GM19025 (cell line): ENCODE results near the gene CFAP46.

Source experiments
- ATAC-seq: cut with Tn5 transposase; IDR thresholded peaks from one replicate; pipeline ENCODE4 v1.9.1; 2021; ENCODE audit warnings: mild to moderate bottlenecking, low read depth, moderate library complexity; ENCODE audit not compliant: unreplicated experiment

Gene CFAP46

DNA sequence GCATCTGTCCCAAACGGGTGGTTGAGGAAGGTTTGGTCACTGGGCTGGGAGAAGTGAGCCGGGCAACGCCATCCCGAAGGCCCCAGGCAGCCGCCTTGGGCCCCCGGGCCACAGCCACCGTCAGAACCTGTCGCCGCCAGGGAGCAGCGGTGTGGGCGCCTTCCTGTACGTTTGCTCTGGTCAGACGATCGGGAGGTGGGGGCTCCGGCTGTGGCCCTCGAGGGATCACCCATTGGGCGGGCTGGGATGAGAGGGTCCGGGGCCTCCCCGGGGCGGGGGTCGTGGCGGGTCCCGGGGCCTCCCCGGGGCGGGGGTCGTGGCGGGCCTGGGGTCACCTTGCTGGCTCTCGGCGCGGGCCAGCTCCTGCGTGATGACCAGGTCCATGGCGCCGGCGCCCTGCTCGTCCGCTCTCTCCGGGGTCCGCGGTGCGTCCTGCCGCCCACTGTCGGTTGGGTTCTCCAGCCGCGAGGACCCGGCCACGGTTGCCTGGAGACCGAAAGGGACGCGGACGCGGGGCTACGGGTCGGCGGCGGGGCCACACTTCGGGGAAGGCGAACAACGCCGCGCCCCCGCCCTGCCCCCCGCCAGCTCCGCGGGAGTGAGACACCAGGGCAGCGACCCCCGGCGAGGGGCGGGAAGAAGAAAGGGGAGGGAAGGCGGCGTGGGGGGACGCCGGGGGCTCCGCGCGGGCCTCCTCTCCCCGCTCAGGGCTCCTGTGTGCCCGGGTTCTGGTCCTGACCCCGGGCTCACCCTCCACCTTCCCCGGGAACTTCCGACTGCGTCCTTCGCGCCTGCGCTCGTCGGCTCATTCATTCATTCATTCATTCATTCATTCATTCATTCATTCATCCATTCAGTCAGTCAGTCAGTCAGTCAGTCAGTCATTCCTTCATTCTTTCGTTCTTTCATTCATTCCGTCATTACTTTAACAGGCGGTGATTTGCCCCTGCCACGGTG is at the start of gene CFAP46:
TSS of gene CFAP46 (minus strand) at position 470 of the 957 bp plus-strand sequence. CDS start at position 384, 86 bp downstream.
- ATAC-seq: no peak

DNA sequence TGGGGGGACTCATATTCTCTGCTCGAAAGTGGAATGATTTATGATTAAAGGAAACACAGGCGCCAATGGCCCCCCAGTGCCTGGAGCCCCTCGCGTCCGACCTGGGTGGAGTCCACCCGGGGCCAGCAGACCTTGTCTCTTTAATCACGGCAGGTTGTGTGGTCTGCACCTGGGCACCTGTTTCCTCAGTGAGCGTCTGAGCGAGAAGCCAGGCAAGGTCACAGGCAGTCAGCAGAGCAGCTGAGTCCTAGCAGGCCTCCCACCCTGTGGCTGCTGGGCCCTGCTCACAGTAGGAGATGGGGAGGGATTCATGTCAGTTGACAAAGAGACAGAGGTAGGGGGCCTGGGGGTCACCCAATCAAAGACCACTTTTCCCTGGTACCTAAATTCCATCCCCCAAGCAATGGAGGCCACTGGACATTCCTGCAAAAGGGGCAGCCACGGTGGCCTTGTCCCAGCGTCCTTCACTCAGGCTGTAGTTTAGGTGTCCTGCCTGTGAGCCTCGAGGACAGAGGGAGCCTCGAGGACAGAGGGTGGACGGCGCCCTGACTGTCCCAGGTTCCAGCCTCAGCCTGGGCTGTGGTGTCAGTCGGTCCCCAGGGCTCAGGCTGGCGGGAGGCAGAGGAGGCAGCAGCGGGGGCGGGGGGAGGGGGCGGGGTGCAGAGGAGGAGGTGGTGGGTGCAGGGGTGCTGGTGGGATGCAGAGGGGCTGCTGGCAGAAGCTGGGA is 49.5 kb upstream of the CFAP46 start:
- no peak for ATAC-seq

DNA sequence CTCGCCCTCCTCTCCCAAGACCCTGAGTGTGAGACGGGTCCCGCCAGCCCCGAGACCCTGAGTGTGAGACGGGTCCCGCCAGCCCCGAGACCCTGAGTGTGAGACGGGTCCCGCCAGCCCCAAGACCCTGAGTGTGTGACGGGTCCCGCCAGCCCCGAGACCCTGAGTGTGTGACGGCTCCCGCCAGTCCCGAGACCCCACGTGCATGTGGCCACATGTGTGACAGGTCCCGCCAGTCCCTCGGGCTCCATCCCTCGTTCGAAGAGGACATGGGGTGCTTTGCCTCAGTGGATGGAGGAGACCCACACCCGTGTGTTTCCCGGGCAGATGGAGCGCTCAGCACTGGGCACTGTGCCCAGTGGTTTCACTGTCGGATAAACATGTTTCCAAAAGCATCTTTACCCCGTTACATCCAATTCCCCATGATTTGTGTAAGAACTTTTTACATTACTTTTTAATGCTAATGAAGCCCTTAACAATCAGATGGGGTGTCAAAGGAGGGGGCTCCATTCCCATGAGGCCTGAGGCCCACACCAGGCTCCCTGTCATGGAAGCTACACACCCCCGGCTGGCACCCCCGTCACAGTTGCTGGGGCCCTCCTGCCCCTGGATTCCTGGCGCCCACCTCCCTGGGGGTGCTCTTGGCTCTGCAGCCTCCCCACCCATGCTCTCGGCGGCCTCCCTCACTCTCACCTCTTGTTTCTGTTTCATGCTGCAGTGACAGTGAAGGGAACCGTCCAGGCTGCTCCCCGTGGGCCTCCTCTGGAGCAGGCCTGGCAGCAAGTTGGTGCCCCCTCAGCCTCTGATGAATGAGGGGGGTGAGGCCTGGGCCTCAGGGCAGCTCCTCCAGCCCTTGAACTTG is 48.5 kb upstream of the CFAP46 start:
- no peak for ATAC-seq

DNA sequence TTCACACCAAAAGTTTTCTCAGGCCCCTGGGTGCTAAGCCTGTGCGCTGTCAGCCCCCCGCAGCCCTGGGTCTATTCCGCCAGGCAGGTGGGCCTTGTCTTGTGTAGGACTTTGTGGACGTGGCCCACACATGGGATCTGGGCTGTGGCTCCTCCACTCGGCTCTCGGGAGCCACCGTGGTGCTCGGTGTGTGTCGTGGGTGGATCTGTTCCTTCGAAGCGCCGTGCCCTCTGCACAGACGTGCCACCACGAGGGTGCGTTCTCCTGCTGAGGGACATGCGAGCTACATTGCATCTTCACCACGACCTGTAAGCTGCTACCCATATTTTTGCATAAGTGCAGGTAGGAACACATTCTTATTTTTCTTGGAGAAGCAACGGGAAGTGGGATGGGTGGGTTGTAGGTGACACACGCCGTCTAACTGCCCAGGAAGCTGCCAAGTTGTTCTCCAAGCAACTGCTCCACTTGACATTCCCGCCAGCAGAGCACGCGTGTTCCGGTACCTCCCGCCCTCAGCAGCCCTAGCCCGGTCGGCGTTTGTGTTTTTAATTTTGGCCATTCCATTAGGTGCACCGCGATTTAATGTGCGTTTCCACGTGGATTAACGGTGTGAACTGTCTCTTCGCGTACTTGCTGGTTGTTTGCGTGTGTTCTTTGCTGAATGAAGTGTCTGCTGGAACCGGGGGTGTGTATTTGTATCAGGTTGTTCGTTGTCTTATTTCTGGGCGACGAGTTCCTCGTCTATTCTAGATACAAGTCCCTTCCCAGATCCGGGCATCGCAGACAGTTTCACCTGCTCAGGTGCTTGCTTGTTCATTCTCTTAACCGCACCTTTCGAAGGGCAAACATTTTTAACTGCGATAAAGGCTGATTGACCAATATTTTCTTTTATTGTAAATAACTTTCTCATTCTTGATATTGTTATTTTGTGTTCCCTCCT is 47.4 kb upstream of the CFAP46 start:
- no peak for ATAC-seq

DNA sequence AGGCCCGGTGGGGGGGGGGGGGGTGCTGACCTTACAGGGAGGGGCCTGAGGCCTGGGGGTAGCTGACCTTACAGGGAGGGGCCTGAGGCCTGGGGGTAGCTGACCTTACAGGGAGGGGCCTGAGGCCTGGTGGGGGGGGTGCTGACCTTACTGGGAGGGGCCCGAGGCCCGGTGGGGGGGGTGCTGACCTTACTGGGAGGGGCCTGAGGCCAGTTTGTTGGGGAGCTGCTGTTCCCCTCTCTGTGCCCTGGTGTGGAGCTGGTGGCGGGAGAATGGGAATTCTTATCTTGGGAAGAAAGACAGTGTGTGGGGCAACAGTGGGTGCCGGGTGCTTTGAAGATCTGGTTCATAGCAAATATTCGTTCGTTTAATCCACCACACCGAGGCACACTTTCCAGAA is 46.6 kb upstream of the CFAP46 start:
- ATAC-seq: no peak

DNA sequence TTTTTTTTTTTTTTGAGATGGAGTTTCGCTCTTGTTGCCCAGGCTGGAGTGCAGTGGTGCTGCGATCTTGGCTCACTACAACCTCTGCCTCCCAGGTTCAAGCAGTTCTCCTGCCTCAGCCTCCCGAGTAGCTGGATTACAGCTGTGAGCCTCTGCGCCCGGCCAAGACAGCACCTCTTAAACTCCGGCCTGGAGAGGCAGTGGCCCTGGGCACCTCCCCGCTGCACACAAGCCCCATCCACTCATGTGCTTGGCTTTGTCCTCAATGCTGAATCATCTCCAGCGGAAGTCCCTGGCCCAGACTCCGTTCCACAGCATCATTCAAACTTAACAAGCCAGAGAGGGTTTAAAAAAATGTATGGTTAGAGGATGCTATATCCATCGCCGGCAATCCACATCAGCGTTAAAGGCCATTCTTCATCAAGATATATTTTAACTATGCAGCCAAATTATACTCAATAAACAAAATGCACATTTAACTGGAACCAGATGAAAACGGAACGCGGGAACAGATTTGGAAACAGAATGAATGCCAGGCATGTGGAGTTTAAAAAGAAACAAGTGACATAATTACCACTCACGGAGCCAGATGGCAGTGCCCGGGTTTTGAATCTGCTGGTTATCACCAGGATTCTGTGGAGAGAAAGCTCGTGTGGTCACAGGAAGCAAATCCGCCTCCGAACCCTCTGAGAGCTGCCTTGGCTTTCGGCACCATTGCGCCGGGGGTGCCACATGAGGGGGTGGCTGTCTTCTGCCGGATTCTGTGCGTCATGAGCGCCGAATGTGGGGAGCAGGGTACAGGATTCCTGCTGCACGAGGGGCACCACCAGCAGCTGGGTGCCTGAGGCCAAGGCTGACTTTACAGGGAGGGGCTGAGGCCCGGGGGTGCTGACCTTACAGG is 45.6 kb upstream of the CFAP46 start:
- ATAC-seq: no peak

DNA sequence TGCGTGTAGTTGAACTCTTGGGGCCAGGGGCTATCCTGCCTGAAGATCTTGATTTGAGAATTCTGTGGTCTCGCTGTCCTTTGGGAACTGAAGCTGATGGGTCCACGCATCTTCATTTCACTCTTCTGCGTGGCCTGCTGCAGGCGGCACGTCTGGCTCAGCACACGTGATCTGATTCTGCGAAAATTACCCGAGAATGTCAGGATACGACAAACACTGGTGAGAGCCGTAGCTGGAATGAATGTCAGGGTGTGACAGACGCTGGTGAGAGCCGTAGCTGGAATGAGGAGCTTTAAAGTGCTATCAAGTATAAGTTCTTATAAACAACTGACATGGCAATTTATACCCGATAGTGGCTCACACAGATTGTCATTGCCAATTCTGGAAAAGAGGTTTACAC is 44.6 kb upstream of the CFAP46 start:
- no peak for ATAC-seq

DNA sequence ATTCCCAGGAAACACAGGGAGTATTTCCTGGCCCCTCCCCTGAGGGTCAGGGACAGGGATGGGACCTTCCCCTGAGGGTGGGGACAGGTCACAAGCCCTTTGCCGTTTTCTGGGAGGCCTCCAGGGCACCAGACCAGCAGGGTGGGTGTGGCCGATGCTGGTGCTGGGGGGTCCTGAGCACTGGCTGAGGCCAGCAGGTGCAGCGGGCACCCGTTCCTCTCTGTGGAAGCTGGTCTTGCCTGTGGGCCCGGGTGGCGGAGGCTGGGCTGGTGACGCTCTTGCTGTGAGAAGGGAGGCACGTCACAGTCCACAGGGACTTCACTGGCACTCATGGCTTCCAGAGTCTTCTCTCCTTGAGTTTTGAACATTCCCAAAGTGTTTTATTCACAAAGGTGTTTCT is 44.2 kb upstream of the CFAP46 start:
- ATAC-seq: no peak

DNA sequence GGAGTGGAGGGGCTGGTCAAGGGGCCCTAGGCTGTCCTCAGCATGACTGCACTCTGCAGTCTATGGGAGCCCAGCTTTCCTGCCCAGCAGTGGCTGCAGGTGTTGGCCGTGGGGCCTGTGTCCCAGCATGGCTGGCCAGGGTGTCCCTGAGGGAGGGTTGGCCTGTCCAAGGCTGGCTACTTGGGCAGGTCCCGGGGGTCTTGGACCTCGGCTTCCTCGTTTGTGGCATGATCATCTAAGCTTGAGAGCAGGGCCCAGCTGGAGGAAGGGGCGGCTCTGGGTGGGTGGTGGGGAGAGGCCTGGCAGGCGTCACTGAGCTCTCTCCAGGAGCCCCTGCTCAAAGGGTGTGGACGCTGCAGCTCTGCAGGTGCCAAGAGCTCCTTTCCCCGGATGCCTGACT is 43.7 kb upstream of the CFAP46 start:
- ATAC-seq: no peak

DNA sequence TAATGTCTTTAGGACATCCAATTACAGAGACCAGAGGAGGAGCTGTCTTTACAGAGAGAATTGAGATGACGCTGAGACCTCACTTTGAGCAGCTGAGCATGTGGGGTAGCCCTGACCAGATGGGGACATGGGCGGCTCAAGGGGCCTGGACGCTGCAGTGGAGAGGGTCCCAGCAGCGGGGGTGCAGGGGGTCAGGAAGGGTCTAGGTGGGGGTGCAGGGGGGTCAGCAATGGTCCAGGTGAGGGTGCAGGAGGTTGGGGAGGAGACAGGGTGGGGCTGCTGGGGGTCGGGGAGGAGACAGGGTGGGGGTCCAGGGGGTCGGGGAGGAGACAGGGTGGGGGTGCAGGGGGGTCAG is 43.2 kb upstream of the CFAP46 start:
- no peak for ATAC-seq

DNA sequence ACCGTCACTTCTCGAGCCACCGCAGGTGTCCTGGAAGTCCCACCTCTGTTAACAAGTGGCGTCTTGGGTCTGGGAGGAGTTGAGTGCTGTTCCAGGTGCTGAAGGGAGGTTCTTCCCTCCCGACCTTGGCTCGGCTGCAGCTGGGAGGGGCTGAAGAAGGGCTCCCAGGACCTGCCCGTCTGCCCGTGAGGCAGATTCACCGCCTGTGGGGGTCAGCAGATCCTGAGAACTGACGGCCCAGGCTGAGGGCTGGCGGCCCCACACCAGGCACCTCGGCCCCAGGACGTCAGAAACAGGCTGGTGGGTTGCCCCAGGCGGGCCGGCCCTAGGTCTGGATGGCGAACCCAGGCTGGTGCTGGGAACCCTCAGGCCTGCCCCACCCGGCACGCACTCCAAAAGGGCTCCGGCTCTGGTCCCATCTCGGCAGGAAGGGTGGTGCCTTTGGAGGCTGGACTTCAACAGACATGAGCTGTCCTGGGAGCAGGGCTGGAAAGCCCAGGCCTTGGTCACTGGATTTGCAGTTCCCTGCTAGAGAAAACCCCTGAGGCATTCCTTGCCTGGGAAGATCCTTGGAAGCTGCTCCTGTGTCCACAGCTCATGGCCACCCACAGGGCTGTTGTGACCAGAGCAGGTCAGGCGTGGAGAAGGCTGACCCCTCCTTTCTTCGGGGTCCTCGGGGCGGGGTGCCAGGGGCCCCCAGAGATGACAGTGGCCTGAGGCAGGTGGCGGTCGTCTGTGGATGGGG is 42.6 kb upstream of the CFAP46 start:
- no peak for ATAC-seq

DNA sequence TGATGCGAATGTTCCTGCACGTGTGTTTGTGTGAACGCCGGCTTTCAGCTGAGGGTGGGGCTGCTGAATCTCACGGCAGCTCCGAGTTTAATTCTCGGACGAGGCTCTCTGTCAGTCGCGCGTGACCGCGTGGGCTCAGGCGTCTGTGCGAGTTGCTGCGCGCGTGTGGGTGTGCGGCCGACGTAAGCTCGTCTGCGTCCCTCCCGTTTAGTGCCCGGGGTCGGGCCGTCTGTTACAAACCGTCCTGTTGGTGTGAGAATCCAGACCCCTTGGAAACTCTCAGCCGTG is 41.6 kb upstream of the CFAP46 start:
- no peak for ATAC-seq

DNA sequence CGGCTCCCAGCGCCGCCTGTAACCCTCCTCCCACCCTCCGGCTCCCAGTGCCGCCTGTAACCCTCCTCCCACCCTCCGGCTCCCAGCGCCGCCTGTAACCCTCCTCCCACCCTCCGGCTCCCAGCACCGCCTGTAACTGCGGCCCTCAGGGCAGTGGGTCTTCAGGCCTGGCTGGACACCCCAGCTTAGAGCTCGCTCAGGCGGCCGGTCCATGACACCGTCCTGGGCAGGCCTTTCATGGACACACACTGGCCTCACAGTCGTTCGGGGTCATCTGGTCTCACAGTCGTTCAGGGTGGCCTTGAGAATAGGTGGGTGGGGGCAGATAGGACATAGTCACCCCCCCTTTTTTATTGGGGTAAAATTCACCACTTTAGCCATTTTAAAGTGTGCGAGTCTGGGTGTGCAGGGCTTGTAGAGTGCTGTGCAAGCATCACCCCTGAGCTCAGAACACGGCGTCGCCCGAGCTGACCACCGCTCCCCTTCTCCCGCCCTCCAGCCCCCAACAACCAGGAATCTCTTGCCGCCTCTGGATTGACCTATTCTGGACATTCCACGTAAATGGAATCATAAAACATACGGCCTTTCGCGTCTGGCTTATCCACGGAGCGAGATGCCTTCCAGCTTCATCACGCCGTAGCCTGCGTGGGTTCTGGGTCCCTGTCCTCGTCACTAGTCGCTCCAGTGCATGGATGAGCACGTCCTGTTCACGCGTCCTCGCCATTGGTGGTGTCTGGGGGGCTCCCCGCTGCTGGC is 41.1 kb upstream of the CFAP46 start:
- ATAC-seq: no peak

DNA sequence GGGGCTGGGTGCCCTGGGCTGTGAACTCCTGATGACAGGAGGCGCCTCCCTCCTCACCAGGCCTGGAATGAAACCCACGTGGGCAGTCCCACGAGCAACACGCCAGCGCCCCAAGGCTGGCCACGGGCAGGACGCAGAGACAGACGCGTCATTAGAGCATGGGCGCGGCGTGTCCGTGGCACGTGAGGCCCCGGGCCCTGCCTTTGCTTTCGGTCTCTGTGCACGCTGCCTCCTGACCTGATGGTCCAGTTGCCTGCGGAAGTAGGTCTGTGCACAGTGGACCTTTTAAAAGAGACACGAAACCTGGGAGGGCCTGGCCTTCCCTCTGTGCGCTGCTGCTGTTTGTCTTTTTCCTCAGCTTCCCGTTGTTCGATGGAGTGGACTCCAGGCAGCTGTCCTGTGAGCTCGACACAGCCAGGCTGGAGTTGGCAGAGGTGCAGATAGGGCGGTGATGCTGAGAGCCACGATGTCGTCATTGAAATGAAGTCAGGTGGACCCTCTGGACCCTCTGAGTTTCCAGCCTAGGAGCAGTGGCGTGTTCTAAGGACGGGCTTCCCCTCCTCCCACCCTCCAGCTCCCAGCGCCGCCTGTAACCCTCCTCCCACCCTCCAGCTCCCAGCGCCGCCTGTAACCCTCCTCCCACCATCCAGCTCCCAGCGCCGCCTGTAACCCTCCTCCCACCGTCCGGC is 40.1 kb upstream of the CFAP46 start:
- ATAC-seq: no peak

DNA sequence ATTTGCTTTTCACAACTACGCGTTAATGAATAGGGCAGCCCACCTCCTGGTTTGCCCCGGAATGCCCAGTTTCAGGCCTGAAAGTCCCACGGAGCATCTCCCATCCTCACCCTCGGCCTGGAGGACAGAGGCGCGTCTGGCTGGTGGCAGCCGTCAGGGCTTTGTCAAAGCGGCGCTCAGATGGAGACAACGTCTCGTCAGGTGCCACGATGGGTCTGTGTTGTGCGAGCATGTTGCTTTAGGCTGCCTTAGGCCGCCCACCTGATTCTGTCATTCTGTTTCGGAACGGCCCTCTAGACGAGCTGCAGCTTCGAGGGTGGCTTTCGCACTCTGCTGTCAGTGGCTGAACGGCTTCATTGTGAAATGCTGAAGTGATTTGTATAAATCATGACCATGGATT is 39.4 kb upstream of the CFAP46 start:
- ATAC-seq: no peak

DNA sequence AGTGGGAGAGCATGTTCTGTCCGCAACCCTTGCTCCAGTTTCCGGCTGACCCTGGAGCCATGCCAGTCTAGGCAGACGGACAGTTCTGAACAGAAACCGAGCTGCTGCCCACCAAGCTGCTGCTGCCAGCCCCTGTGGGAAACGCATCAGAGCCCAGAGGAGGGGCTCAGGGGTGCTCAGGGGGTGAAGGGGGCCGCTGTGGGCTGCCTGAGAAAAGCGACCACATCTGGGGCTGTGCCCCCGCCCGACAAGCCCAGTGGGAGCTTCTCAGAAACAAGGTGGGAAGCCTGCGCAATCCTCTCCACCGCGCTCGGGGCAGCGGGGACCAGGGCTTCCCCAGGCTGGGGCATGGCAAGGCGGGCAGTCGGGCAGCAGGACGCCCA is 38.8 kb upstream of the CFAP46 start:
- ATAC-seq: no peak
